Activated T-cell treated with anti-CD3 and anti-CD28 coated beads, Interleukin-2, amount 50 U/mL, for 72 hours (primary cell): ENCODE data around the gene CIBAR2. TPM values are rescaled to one million over a fixed set of nuclear protein-coding genes. Genes with fewer than 3 reads are reported as not detected.

ENCODE experiments used
- ATAC-seq, 2 donors: fragments of 150-1000 bp; cut with Tn5 transposase; replicated peaks in 1 of 2; 2 replicates each; pipeline ENCODE4 v1.10.0; 2021; ENCODE audit warnings: moderate library complexity in 2 of 2, mild to moderate bottlenecking in 1 of 2
- DNase-seq, 2 donors: peaks; one replicate each; pipeline ENCODE4 v3.0.0; 2021 to 2022; ENCODE audit warnings: mixed read lengths in 1 of 2
- H3K27ac Mint-ChIP-seq: one replicate; pipeline ENCODE4 v1.8.0; 2022; ENCODE audit warnings: mild to moderate bottlenecking, moderate library complexity, mixed read lengths
- H3K27me3 Mint-ChIP-seq: one replicate; pipeline ENCODE4 v1.8.0; 2022; ENCODE audit warnings: low read depth, mixed read lengths
- H3K36me3 Mint-ChIP-seq, 2 donors: one replicate each; pipeline ENCODE4 v1.8.0; 2022; ENCODE audit warnings: mixed read lengths in 2 of 2, mild to moderate bottlenecking in 1 of 2; ENCODE audit not compliant: insufficient read depth in 2 of 2
- H3K4me1 Mint-ChIP-seq: one replicate; pipeline ENCODE4 v1.8.0; 2022; ENCODE audit warnings: low read depth, mixed read lengths
- H3K4me3 Mint-ChIP-seq, 2 donors: one replicate each; pipeline ENCODE4 v1.8.0; 2022; ENCODE audit warnings: mild to moderate bottlenecking in 2 of 2, mixed read lengths in 2 of 2, moderate library complexity in 2 of 2
- H3K9me3 Mint-ChIP-seq, 2 donors: one replicate each; pipeline ENCODE4 v1.8.0; 2022; ENCODE audit warnings: mixed read lengths in 2 of 2
- total RNA-seq, 2 donors: library from RNA; stranded (reverse); gene quantifications; one replicate each; pipeline ENCODE4 v1.2.3, GENCODE V29; 2022

Gene CIBAR2
- total RNA-seq, 2 donors from 2014 or later, result not detected

- no peak overlapping the region for H3K4me3 Mint-ChIP-seq
- DNase-seq (no peak), ATAC-seq (no peak)
- H3K27ac Mint-ChIP-seq, result no peak overlapping the region
- H3K27me3 Mint-ChIP-seq, result no peaks in the 10 kb centered on the region
- H3K4me1 Mint-ChIP-seq, result no peaks in the 10 kb centered on the region
- H3K36me3 Mint-ChIP-seq, result no peaks in the 10 kb centered on the region
- no peaks in the 10 kb centered on the region for H3K9me3 Mint-ChIP-seq
Observed at GRCh38 chr16:85150331-85150940, 38.2 kb upstream of the CIBAR2 start.

GRCh38 chr16:85149776-85150175 is 37.5 kb upstream of the CIBAR2 start:
- ATAC-seq (no peak), DNase-seq (no peak)
- Mint-ChIP-seq H3K4me1 (no peaks in the 10 kb centered on the region), H3K36me3 (no peaks in the 10 kb centered on the region), H3K27ac (no peak overlapping the region), H3K4me3 (no peak overlapping the region), H3K27me3 (no peaks in the 10 kb centered on the region), H3K9me3 (no peaks in the 10 kb centered on the region)

GRCh38 chr16:85148931-85149330 is 36.7 kb upstream of the CIBAR2 start:
- Mint-ChIP-seq H3K27me3 (no peaks in the 10 kb centered on the region), H3K4me1 (no peaks in the 10 kb centered on the region), H3K36me3 (no peaks in the 10 kb centered on the region), H3K4me3 (no peak overlapping the region), H3K9me3 (no peaks in the 10 kb centered on the region), H3K27ac (no peak overlapping the region)
- no peak for DNase-seq
- ATAC-seq, result no peak

GRCh38 chr16:85146922-85147651 is 34.8 kb upstream of the CIBAR2 start:
- Mint-ChIP-seq H3K9me3 (no peaks in the 10 kb centered on the region), H3K36me3 (no peaks in the 10 kb centered on the region), H3K27ac (no peak overlapping the region), H3K4me1 (no peaks in the 10 kb centered on the region), H3K27me3 (no peaks in the 10 kb centered on the region), H3K4me3 (no peak overlapping the region)
- ATAC-seq, result no peak
- no peak for DNase-seq

- no peaks in the 10 kb centered on the region for H3K9me3 Mint-ChIP-seq
- no peak overlapping the region for H3K27ac Mint-ChIP-seq
- no peak for ATAC-seq
Observed at GRCh38 chr16:85146532-85146797, 34.2 kb upstream of the CIBAR2 start.

GRCh38 chr16:85145734-85146531 is 33.7 kb upstream of the CIBAR2 start:
- H3K27ac Mint-ChIP-seq, result no peak overlapping the region
- H3K27me3 Mint-ChIP-seq, result no peaks in the 10 kb centered on the region
- no peak for DNase-seq
- H3K4me1 Mint-ChIP-seq, result no peaks in the 10 kb centered on the region
- no peaks in the 10 kb centered on the region for H3K36me3 Mint-ChIP-seq
- ATAC-seq, result no peak
- H3K9me3 Mint-ChIP-seq, result no peaks in the 10 kb centered on the region
- no peak overlapping the region for H3K4me3 Mint-ChIP-seq

More at GRCh38 chr16:85146532-85146797, 34.2 kb upstream of the CIBAR2 start:
- no peak for DNase-seq
- no peak overlapping the region for H3K4me3 Mint-ChIP-seq
- no peaks in the 10 kb centered on the region for H3K36me3 Mint-ChIP-seq
- no peaks in the 10 kb centered on the region for H3K4me1 Mint-ChIP-seq
- H3K27me3 Mint-ChIP-seq, result no peaks in the 10 kb centered on the region

- H3K9me3 Mint-ChIP-seq, result no peaks in the 10 kb centered on the region
- H3K27ac Mint-ChIP-seq, result no peak overlapping the region
- ATAC-seq, result no peak
- H3K4me3 Mint-ChIP-seq, result no peak overlapping the region
- no peaks in the 10 kb centered on the region for H3K4me1 Mint-ChIP-seq
- H3K27me3 Mint-ChIP-seq, result no peaks in the 10 kb centered on the region
- no peaks in the 10 kb centered on the region for H3K36me3 Mint-ChIP-seq
- DNase-seq, result no peak
Observed at GRCh38 chr16:85145188-85145587, 32.9 kb upstream of the CIBAR2 start.

- ATAC-seq (no peak), DNase-seq (no peak)
- H3K4me1 Mint-ChIP-seq, result no peaks in the 10 kb centered on the region
- peaks cover 6% of the 10 kb centered on the region for H3K27me3 Mint-ChIP-seq
- no peak overlapping the region for H3K4me3 Mint-ChIP-seq
- H3K27ac Mint-ChIP-seq, result no peak overlapping the region
- H3K9me3 Mint-ChIP-seq, result no peaks in the 10 kb centered on the region
- H3K36me3 Mint-ChIP-seq, result no peaks in the 10 kb centered on the region
Observed at GRCh38 chr16:85144026-85144915, 32.0 kb upstream of the CIBAR2 start.

- no peak overlapping the region for H3K27ac Mint-ChIP-seq
- ATAC-seq, result no peak
Observed at GRCh38 chr16:85142771-85143211, 30.5 kb upstream of the CIBAR2 start.

GRCh38 chr16:85142129-85142513 is 29.8 kb upstream of the CIBAR2 start:
- Mint-ChIP-seq H3K27ac (no peak overlapping the region), H3K36me3 (peaks cover 0 to 1% of the 10 kb centered on the region in 2 donors), H3K4me3 (no peak overlapping the region), H3K9me3 (no peaks in the 10 kb centered on the region), H3K27me3 (peaks cover 25% of the 10 kb centered on the region), H3K4me1 (peaks cover 8% of the 10 kb centered on the region)
- DNase-seq, result no peak
- no peak for ATAC-seq

More at GRCh38 chr16:85142771-85143211, 30.5 kb upstream of the CIBAR2 start:
- Mint-ChIP-seq H3K36me3 (no peaks in the 10 kb centered on the region), H3K4me1 (peaks cover 4% of the 10 kb centered on the region), H3K4me3 (no peak overlapping the region), H3K9me3 (no peaks in the 10 kb centered on the region), H3K27me3 (peaks cover 21% of the 10 kb centered on the region)
- DNase-seq, result no peak

GRCh38 chr16:85141491-85142128 is 29.3 kb upstream of the CIBAR2 start:
- Mint-ChIP-seq H3K4me3 (no peak overlapping the region), H3K27ac (no peak overlapping the region), H3K27me3 (peaks cover 29% of the 10 kb centered on the region), H3K4me1 (peaks cover 8% of the 10 kb centered on the region), H3K9me3 (no peaks in the 10 kb centered on the region), H3K36me3 (peaks cover 0 to 1% of the 10 kb centered on the region in 2 donors)
- DNase-seq, result no peak
- ATAC-seq, result no peak

GRCh38 chr16:85140455-85141012 is 28.3 kb upstream of the CIBAR2 start:
- DNase-seq, result no peak
- Mint-ChIP-seq H3K27me3 (peaks cover 39% of the 10 kb centered on the region), H3K27ac (no peak overlapping the region), H3K36me3 (peaks cover 0 to 1% of the 10 kb centered on the region in 2 donors), H3K4me3 (no peak overlapping the region), H3K4me1 (peaks cover 8% of the 10 kb centered on the region), H3K9me3 (no peaks in the 10 kb centered on the region)
- ATAC-seq, result no peak
